K562 (cell line): Measurements from ENCODE around the gene CDCA4. TPM values are rescaled to one million over a fixed set of nuclear protein-coding genes. Genes with fewer than 3 reads are reported as not detected.

Experiments used
- ATAC-seq: fragments of 200-7000 bp; cut with Tn5 transposase; 3 replicates; pipeline ENCODE4 v1.9.1; 2020; ENCODE audit warnings: moderate library complexity
- BruUV-seq: library from RNA; stranded (reverse); fragments of 400-500 nt; replicated peaks from 2 replicates; lab custom pipeline; 2021; lab: Mats Ljungman, UMichigan
- CTCF ChIA-PET: fragments of 300-600 bp; formaldehyde crosslinking; extraction: SDS; loops from one replicate; lab custom pipeline; 2021; ENCODE audit warnings: low intra/inter-chr PET ratio; lab: Yijun Ruan, JAX
- POLR2A ChIA-PET: fragments of 300-600, 350-650 bp; sonication (Branson Sonifier 250); formaldehyde crosslinking; extraction: SDS; loops from one replicate; lab custom pipeline; 2021; ENCODE audit warnings: antibody characterized with exemption, inconsistent platforms; lab: Yijun Ruan, JAX
- DNase-seq, 4 experiments: peaks; one replicate each; pipeline versions ENCODE4 v3.0.0 to v3.0.0-alpha.2; 2011 to 2018; ENCODE audit warnings: low spot score in 3 of 4, mixed read lengths in 3 of 4; ENCODE audit errors: extremely low read depth in 1 of 4
- FAIRE-seq: peaks from 2 replicates; lab custom pipeline; 2011; peaks lifted over from hg19 to GRCh38; lab: Jason Lieb, UNC
- H2AFZ ChIP-seq: 2 replicates; pipeline ENCODE4 v1.6.0; 2011; ENCODE audit warnings: low read depth, low read length, control low read depth, inconsistent platforms
- H3K27ac ChIP-seq: fragments of 200-600 bp; 3 replicates; pipeline ENCODE4 v1.8.0; 2011; ENCODE audit warnings: low read depth, mild to moderate bottlenecking, control low read depth, inconsistent platforms, low read length, moderate library complexity, mixed read lengths; ENCODE audit errors: extremely low read depth
- H3K27me3 ChIP-seq, 2 experiments: fragments of 300-600 bp in 1 of 2; 2 replicates in 1 of 2; 3 replicates in 1 of 2; pipeline versions ENCODE4 v1.6.0 to v1.8.0; 2011; ENCODE audit warnings: inconsistent platforms in 2 of 2, low read length in 2 of 2, mild to moderate bottlenecking in 1 of 2, mixed read lengths in 1 of 2, moderate library complexity in 1 of 2; ENCODE audit not compliant: control insufficient read depth in 2 of 2, insufficient read depth in 2 of 2
- H3K36me3 ChIP-seq: fragments of 300-600 bp; 3 replicates; pipeline ENCODE4 v1.8.0; 2011; ENCODE audit warnings: mild to moderate bottlenecking, low read length, inconsistent platforms; ENCODE audit not compliant: control insufficient read depth, insufficient read depth
- H3K4me1 ChIP-seq, 2 experiments: fragments of 200-600 bp in 1 of 2; replicated peaks in 1 of 2; 2 replicates in 1 of 2; 3 replicates in 1 of 2; pipeline versions ENCODE4 v1.5.1 to v1.8.0; 2011; ENCODE audit warnings: inconsistent platforms in 2 of 2, low read length in 2 of 2, mild to moderate bottlenecking in 1 of 2, mixed read lengths in 1 of 2, moderate library complexity in 1 of 2; ENCODE audit not compliant: control insufficient read depth in 2 of 2, insufficient read depth in 2 of 2
- H3K4me2 ChIP-seq: 2 replicates; pipeline ENCODE4 v1.6.1; 2011; ENCODE audit warnings: low read length, control low read depth, inconsistent platforms, mixed read lengths; ENCODE audit not compliant: insufficient read depth
- H3K4me3 ChIP-seq: fragments of 200-600 bp; sonication (generic), shearing (Covaris generic); 2 replicates; pipeline ENCODE4 v1.5.1; 2016; ENCODE audit warnings: control low read depth, inconsistent platforms
- H3K79me2 ChIP-seq: fragments of 200-600 bp; 3 replicates; pipeline ENCODE4 v1.8.0; 2011; ENCODE audit warnings: low read length, inconsistent platforms; ENCODE audit not compliant: control insufficient read depth, insufficient read depth
- H3K9ac ChIP-seq, 2 experiments: 2 replicates each; pipeline versions ENCODE4 v1.6.0 to v1.6.1; 2011; ENCODE audit warnings: low read depth in 2 of 2, low read length in 2 of 2, control low read depth in 1 of 2, inconsistent platforms in 1 of 2, mild to moderate bottlenecking in 1 of 2, mixed read lengths in 1 of 2; ENCODE audit not compliant: insufficient read depth in 1 of 2
- H3K9me1 ChIP-seq: one replicate; pipeline ENCODE4 v1.6.0; 2011; ENCODE audit warnings: inconsistent platforms, mild to moderate bottlenecking, low read length, moderate library complexity; ENCODE audit not compliant: control insufficient read depth, insufficient read depth
- H3K9me3 ChIP-seq: replicated peaks from 2 replicates; pipeline ENCODE4 v1.5.1; 2011; ENCODE audit warnings: low read depth, low read length, inconsistent platforms; ENCODE audit not compliant: control insufficient read depth, insufficient read depth
- H4K20me1 ChIP-seq: replicated peaks from 2 replicates; pipeline ENCODE4 v1.6.1; 2011; ENCODE audit warnings: low read length, inconsistent platforms, mixed read lengths; ENCODE audit not compliant: control insufficient read depth, insufficient read depth
- BRCA1 ChIP-seq, 2 experiments: fragments of 450-650 bp in 1 of 2; sonication (generic) in 1 of 2; formaldehyde crosslinking in 1 of 2; IDR thresholded peaks; 2 replicates each; pipeline versions ENCODE4 v1.5.0 to v1.6.1; 2017 to 2020; ENCODE audit warnings: mild to moderate bottlenecking in 1 of 2, missing genetic modification reagents in 1 of 2
- C11orf30 ChIP-seq: fragments of 450-650 bp; IDR thresholded peaks from 2 replicates; pipeline ENCODE4 v1.6.1; 2016; ENCODE audit warnings: low read depth, mild to moderate bottlenecking
- CSDE1 ChIP-seq, 2 experiments: fragments of 450-650 bp; IDR thresholded peaks; 2 replicates each; pipeline ENCODE4 v1.6.1; 2016; ENCODE audit warnings: mild to moderate bottlenecking in 1 of 2
- ELK1 ChIP-seq: sonication (generic); formaldehyde crosslinking; IDR thresholded peaks from 2 replicates; pipeline ENCODE4 v1.8.1; 2022; ENCODE audit warnings: missing genetic modification reagents
- HDAC3 ChIP-seq: fragments of 450-650 bp; IDR thresholded peaks from 2 replicates; pipeline ENCODE4 v1.6.1; 2018; ENCODE audit warnings: borderline replicate concordance, mild to moderate bottlenecking, moderate library complexity; ENCODE audit not compliant: partially characterized antibody
- HMGN3 ChIP-seq: IDR thresholded peaks from 2 replicates; pipeline ENCODE4 v1.6.1; 2011; ENCODE audit warnings: borderline replicate concordance, low read depth, mild to moderate bottlenecking, mixed read lengths, low read length; ENCODE audit not compliant: insufficient read length; ENCODE audit errors: extremely low read depth
- HNRNPK ChIP-seq: fragments of 200-400 bp; formaldehyde crosslinking; IDR thresholded peaks from one replicate; pipeline ENCODE4 v1.6.1; 2018; ENCODE audit warnings: mild to moderate bottlenecking, low read depth, low read length; ENCODE audit not compliant: poor library complexity, severe bottlenecking
- MAX ChIP-seq: sonication (generic); formaldehyde crosslinking; IDR thresholded peaks from 2 replicates; pipeline ENCODE4 v1.9.0; 2022; ENCODE audit warnings: mild to moderate bottlenecking, missing genetic modification reagents
- MBD1 ChIP-seq: fragments of 250-450 bp; sonication (Bioruptor Pico); IDR thresholded peaks from 2 replicates; pipeline ENCODE4 v1.8.0; 2022; ENCODE audit warnings: inconsistent platforms
- NCOA1 ChIP-seq: fragments of 450-650 bp; IDR thresholded peaks from 2 replicates; pipeline ENCODE4 v1.6.1; 2016; ENCODE audit warnings: low read depth
- RBBP5 ChIP-seq: fragments of 200-600 bp; sonication (generic); IDR thresholded peaks from 2 replicates; pipeline ENCODE4 v1.6.1; 2012; ENCODE audit warnings: borderline replicate concordance, mild to moderate bottlenecking, low read length, control low read depth, inconsistent platforms; ENCODE audit not compliant: insufficient read depth, poor library complexity, severe bottlenecking
- RBM39 ChIP-seq: fragments of 200-400 bp; formaldehyde crosslinking; optimal IDR thresholded peaks from 2 replicates; pipeline ENCODE3; 2018; ENCODE audit warnings: low read depth, low read length
- RNF2 ChIP-seq: sonication (generic); IDR thresholded peaks from 2 replicates; pipeline ENCODE4 v1.6.1; 2016
- SRSF7 ChIP-seq: fragments of 200-400 bp; formaldehyde crosslinking; optimal IDR thresholded peaks from 2 replicates; pipeline ENCODE3; 2017; ENCODE audit warnings: mild to moderate bottlenecking, low read depth, low read length
- XRCC4 ChIP-seq: IDR thresholded peaks from one replicate; pipeline ENCODE4 v1.6.1; 2011; ENCODE audit not compliant: insufficient read depth, insufficient read length; ENCODE audit errors: extremely low read depth
- ZC3H11A ChIP-seq: IDR thresholded peaks from 2 replicates; pipeline ENCODE4 v1.6.1; 2012; ENCODE audit warnings: low read depth, low read length, improper control_type of control experiment
- ZC3H4 ChIP-seq: sonication (generic); formaldehyde crosslinking; IDR thresholded peaks from 2 replicates; pipeline ENCODE4 v1.9.0; 2021; ENCODE audit warnings: missing genetic modification reagents, borderline replicate concordance
- ZNF436 ChIP-seq: fragments of 250-450, 450-650 bp; sonication (Bioruptor Pico); formaldehyde crosslinking; IDR thresholded peaks from 2 replicates; pipeline ENCODE4 v1.7.0; 2020; ENCODE audit warnings: mild to moderate bottlenecking
- ZNF561 ChIP-seq: fragments of 450-650 bp; formaldehyde crosslinking; conservative IDR thresholded peaks from 2 replicates; pipeline ENCODE4 v1.4.0; 2020; ENCODE audit warnings: mild to moderate bottlenecking, moderate library complexity
- ZNF699 ChIP-seq: fragments of 250-450 bp; sonication (Bioruptor Pico); IDR thresholded peaks from 2 replicates; pipeline ENCODE4 v1.8.0; 2021; ENCODE audit warnings: mild to moderate bottlenecking, moderate library complexity; ENCODE audit not compliant: insufficient replicate concordance
- WGBS: fragments of 100-300 bp; shearing (Covaris generic); methylation state at CpG from one replicate; pipeline ENCODE4 v1.1.6; 2016; ENCODE audit warnings: low coverage, mixed read lengths; ENCODE audit not compliant: insufficient coverage; ENCODE audit errors: missing lambda C conversion rate; 5-methylcytosine and 5-hydroxymethylcytosine counted together
- in situ Hi-C: fragments of 300-500 bp; cut with MboI; formaldehyde crosslinking; loops from 4 replicates; pipeline ENCODE4 v1.15.0; 2018; ENCODE audit warnings: inconsistent platforms, mixed read lengths
- intact Hi-C: fragments of 100-400 bp; cut with micrococcal nuclease; formaldehyde crosslinking; loops from 2 replicates; pipeline ENCODE4 v1.14.2; 2022
- polyA plus RNA-seq, 8 experiments: library from polyadenylated mRNA; depleted of rRNA in 4 of 8; stranded (reverse) in 5 of 8; unstranded in 3 of 8; fragments of >200 nt; fragmentation: Nextera tagmentation in 2 of 8; fragmentation: Illumina TruSeq in 1 of 8; extraction: Ambion mirVana in 2 of 8; extraction: Trizol in 1 of 8; gene quantifications; 2 replicates each; pipeline versions ENCODE4 v1.2.1 to v1.2.3, GENCODE V29; 2011 to 2014; ENCODE audit warnings: inconsistent platforms in 1 of 8, missing spikeins in 1 of 8
- total RNA-seq, 7 experiments: library from RNA; depleted of rRNA in 6 of 7; stranded (reverse); fragments of >200 nt in 6 of 7; fragmentation: Illumina TruSeq in 2 of 7; extraction: Trizol in 2 of 7; gene quantifications; 2 replicates each; pipeline versions ENCODE4 v1.2.1 to v1.2.3, GENCODE V29; 2011 to 2021; ENCODE audit warnings: low replicate concordance in 1 of 7

The CDCA4 gene
- total and polyA plus RNA-seq, 9 of the 15 experiments (the other 6 are each of a cell fraction or from before 2014, with no cell fraction given) = 6.6 to 44.2 (median 23.0) TPM

- ChIA-PET CTCF (interaction anchor here (1.0 kb wide), 1 partner anchor 76 kb away, joined by 6 read pairs; no protein-coding TSS in a partner anchor), POLR2A (interaction anchor here (0.6 to 1.8 kb wide), 4 partner anchors 14 to 74 kb away, joined by 3 to 7 read pairs (median 4); no protein-coding TSS in a partner anchor)
- no peak for FAIRE-seq
- Histone ChIP-seq H3K4me2 (no peak overlapping the region), H3K36me3 (no peaks in the 10 kb centered on the region), H3K4me3 (no peak overlapping the region), H3K9ac (peak overlapping the region in 1 of 2 experiments; percentile 64; a peak in 1 of 4 replicates), H2AFZ (no peak overlapping the region), H3K79me2 (no peaks in the 10 kb centered on the region), H3K4me1 (peaks cover 0 to 61% of the 10 kb centered on the region in 2 experiments; a peak in 3 of 5 replicates), H3K9me3 (no peaks in the 10 kb centered on the region), H4K20me1 (peaks cover 6% of the 10 kb centered on the region; the same call in 1 of the 2 replicates), H3K27me3 (peaks cover 0 to 27% of the 10 kb centered on the region in 2 experiments; a peak in 1 of 5 replicates), H3K27ac (no peak overlapping the region), H3K9me1 (no peaks in the 10 kb centered on the region)
- no peak for DNase-seq
- TF ChIP-seq C11orf30 (no peak), ZC3H11A (no peak), ZNF561 (no peak), ELK1 (CRISPR knock-in tag) (no peak), RBM39 (no peak), CSDE1 (IDR thresholded peaks at IDR 0.05) (no peak), ZNF699 (CRISPR knock-in tag) (no peak), ZNF436 (CRISPR knock-in tag) (no peak), MBD1 (no peak), HMGN3 (no peak), RBBP5 (no peak), SRSF7 (no peak), HDAC3 (no peak), BRCA1 (IDR thresholded peaks at IDR 0.05) (no peak), BRCA1 (CRISPR knock-in tag; IDR thresholded peaks at IDR 0.05) (no peak), XRCC4 (no peak), MAX (CRISPR knock-in tag) (no peak), NCOA1 (no peak), ZC3H4 (CRISPR knock-in tag) (no peak), HNRNPK (no peak), RNF2 (no peak)
- no peak for ATAC-seq
- intact Hi-C loops = no loop called here
- WGBS = 15% methylated on average over 4 of the region's 10 CpGs
- in situ Hi-C loops = loop anchor here (5.0 kb wide), 1 partner anchor 78 kb away; no protein-coding TSS in a partner anchor
- no TSS peak for BruUV-seq
Observed at GRCh38 chr14:104969741-104970230, 51.1 kb downstream of the CDCA4 start.
